ENCODE measurements around the gene KDM2A.
"Not testable (repeated sequence)": the region's sequence is repeated elsewhere in the genome, so short reads cannot be mapped to it uniquely, and the experiment has no call there.

The KDM2A gene

GRCh38 chr11:67117672-67118180 lies 1.3 kb upstream of the KDM2A start:
- DNase-seq (ENCODE audit: low read depth in 2 of 2, low spot score in 1 of 2), result no peak

- DNase-seq (ENCODE audit: low read depth in 2 of 2, low spot score in 1 of 2), result no peak
These were observed 789 bp upstream of the KDM2A start for GRCh38 chr11:67118181-67118766.

GRCh38 chr11:67119585-67120391 lies 725 bp downstream of the KDM2A start:
- DNase-seq (ENCODE audit: low read depth in 2 of 2, low spot score in 1 of 2), result no peak

- no peak for DNase-seq (ENCODE audit: low read depth in 2 of 2, low spot score in 1 of 2)
These were observed 1.4 kb downstream of the KDM2A start for GRCh38 chr11:67120456-67120855.

- no peak for DNase-seq (ENCODE audit: low read depth in 2 of 2, low spot score in 1 of 2)
These were observed 2.0 kb downstream of the KDM2A start for GRCh38 chr11:67120881-67121710.

GRCh38 chr11:67123801-67124200 lies 4.7 kb downstream of the KDM2A start:
- not testable (repeated sequence) for DNase-seq (ENCODE audit: low read depth in 2 of 2, low spot score in 1 of 2)

- DNase-seq (ENCODE audit: low read depth in 2 of 2, low spot score in 1 of 2), result not testable (repeated sequence)
These were observed 7.2 kb downstream of the KDM2A start for GRCh38 chr11:67126243-67126642.

- no peak for DNase-seq (ENCODE audit: low read depth in 2 of 2, low spot score in 1 of 2)
These were observed 7.9 kb downstream of the KDM2A start for GRCh38 chr11:67126986-67127385.

GRCh38 chr11:67130861-67131260 lies 11.8 kb downstream of the KDM2A start:
- DNase-seq (ENCODE audit: low read depth in 2 of 2, low spot score in 1 of 2), result not testable (repeated sequence)

GRCh38 chr11:67136156-67136555 lies 17.1 kb downstream of the KDM2A start:
- no peak for DNase-seq (ENCODE audit: low read depth in 2 of 2, low spot score in 1 of 2)

- DNase-seq (ENCODE audit: low read depth in 2 of 2, low spot score in 1 of 2), result no peak
These were observed 19.9 kb downstream of the KDM2A start for GRCh38 chr11:67138922-67139321.

- no peak for DNase-seq (ENCODE audit: low read depth in 2 of 2, low spot score in 1 of 2)
These were observed 27.6 kb downstream of the KDM2A start for GRCh38 chr11:67146516-67147226.

- no peak for DNase-seq (ENCODE audit: low read depth in 2 of 2, low spot score in 1 of 2)
These were observed 34.9 kb downstream of the KDM2A start for GRCh38 chr11:67153971-67154370.

GRCh38 chr11:67154726-67155125 lies 35.7 kb downstream of the KDM2A start:
- no peak for DNase-seq (ENCODE audit: low read depth in 2 of 2, low spot score in 1 of 2)

GRCh38 chr11:67157691-67158090 lies 38.6 kb downstream of the KDM2A start:
- DNase-seq (ENCODE audit: low read depth in 2 of 2, low spot score in 1 of 2), result no peak

GRCh38 chr11:67158221-67158620 lies 39.2 kb downstream of the KDM2A start:
- DNase-seq (ENCODE audit: low read depth in 2 of 2, low spot score in 1 of 2), result no peak

- DNase-seq (ENCODE audit: low read depth in 2 of 2, low spot score in 1 of 2), result no peak
These were observed 41.0 kb downstream of the KDM2A start for GRCh38 chr11:67160045-67160444.

GRCh38 chr11:67160872-67161783 lies 42.1 kb downstream of the KDM2A start:
- DNase-seq (ENCODE audit: low read depth in 2 of 2, low spot score in 1 of 2), result no peak

GRCh38 chr11:67163006-67163405 lies 43.9 kb downstream of the KDM2A start:
- DNase-seq (ENCODE audit: low read depth in 2 of 2, low spot score in 1 of 2), result no peak

GRCh38 chr11:67165623-67166022 lies 46.6 kb downstream of the KDM2A start:
- DNase-seq (ENCODE audit: low read depth in 2 of 2, low spot score in 1 of 2), result no peak
